H1 (cell line): ENCODE measurements around the gene CMKLR1. TPM values are rescaled to one million over a fixed set of nuclear protein-coding genes. Genes with fewer than 3 reads are reported as not detected.

ENCODE experiments used
- CTCF ChIA-PET: fragments of 300-600 bp; sonication (Branson Sonifier 250); formaldehyde crosslinking; loops from one replicate; lab custom pipeline; 2021; ENCODE audit not compliant: partially characterized antibody; lab: Charles Lee
- POLR2A ChIA-PET: fragments of 300-600 bp; sonication (Branson Sonifier 250); formaldehyde crosslinking; loops from one replicate; lab custom pipeline; 2021; ENCODE audit warnings: inconsistent platforms; ENCODE audit not compliant: partially characterized antibody; lab: Charles Lee
- DNase-seq, 2 experiments: peaks; one replicate each; pipeline versions ENCODE4 v3.0.0 to v3.0.0-alpha.2; 2010 to 2022; ENCODE audit warnings: low spot score in 2 of 2, low read depth in 1 of 2, mixed read lengths in 1 of 2
- FAIRE-seq: peaks from 2 replicates; lab custom pipeline; 2011; peaks lifted over from hg19 to GRCh38; lab: Jason Lieb, UNC
- H2AFZ ChIP-seq: 2 replicates; pipeline ENCODE4 v1.8.1; 2012; ENCODE audit warnings: low read length, inconsistent platforms
- H2AK5ac ChIP-seq: 2 replicates; pipeline ENCODE4 v1.6.1; 2013; ENCODE audit warnings: low read depth, low read length
- H2BK120ac ChIP-seq: replicated peaks from 2 replicates; pipeline ENCODE3; 2013; ENCODE audit warnings: low read depth, low read length, inconsistent platforms
- H2BK12ac ChIP-seq: 2 replicates; pipeline ENCODE4 v1.6.1; 2013; ENCODE audit warnings: low read depth, low read length
- H2BK15ac ChIP-seq: 2 replicates; pipeline ENCODE4 v1.6.1; 2013; ENCODE audit warnings: low read length
- H2BK20ac ChIP-seq: 2 replicates; pipeline ENCODE4 v1.6.1; 2013; ENCODE audit warnings: low read length
- H2BK5ac ChIP-seq: 2 replicates; pipeline ENCODE4 v1.6.1; 2013; ENCODE audit warnings: low read depth, low read length
- H3K14ac ChIP-seq: 2 replicates; pipeline ENCODE4 v1.6.1; 2013; ENCODE audit warnings: inconsistent platforms; ENCODE audit not compliant: insufficient read length
- H3K18ac ChIP-seq: 2 replicates; pipeline ENCODE4 v1.6.1; 2013; ENCODE audit warnings: low read length; ENCODE audit errors: extremely low read depth
- H3K23ac ChIP-seq: 2 replicates; pipeline ENCODE4 v1.6.1; 2013; ENCODE audit warnings: inconsistent platforms; ENCODE audit not compliant: insufficient read length
- H3K23me2 ChIP-seq: 2 replicates; pipeline ENCODE4 v1.6.1; 2013; ENCODE audit warnings: low read depth, low read length
- H3K27ac ChIP-seq: 2 replicates; pipeline ENCODE4 v1.6.1; 2011; ENCODE audit warnings: low read depth, low read length, inconsistent platforms
- H3K27me3 ChIP-seq, 4 experiments: replicated peaks in 1 of 4; 1 replicate in 1 of 4; 2 replicates in 3 of 4; pipeline versions ENCODE4 v1.6.1 to v1.8.1; 2011 to 2013; ENCODE audit warnings: low read length in 3 of 4, mild to moderate bottlenecking in 3 of 4, inconsistent platforms in 2 of 4, mixed read lengths in 2 of 4, moderate library complexity in 1 of 4; ENCODE audit not compliant: control insufficient read depth in 3 of 4, insufficient read depth in 3 of 4; ENCODE audit errors: extremely low read depth in 1 of 4
- H3K36me3 ChIP-seq, 4 experiments: 2 replicates each; pipeline versions ENCODE4 v1.6.1 to v1.8.1; 2011 to 2013; ENCODE audit warnings: mild to moderate bottlenecking in 4 of 4, low read length in 3 of 4, moderate library complexity in 2 of 4, control low read depth in 1 of 4, inconsistent platforms in 1 of 4; ENCODE audit not compliant: insufficient read depth in 4 of 4, control insufficient read depth in 2 of 4
- H3K4ac ChIP-seq: replicated peaks from 2 replicates; pipeline ENCODE3; 2013; ENCODE audit warnings: low read length, low read depth, mixed read lengths, inconsistent platforms; ENCODE audit not compliant: insufficient read length
- H3K4me1 ChIP-seq, 4 experiments: replicated peaks in 1 of 4; 1 replicate in 1 of 4; 2 replicates in 3 of 4; pipeline versions ENCODE4 v1.6.1 to v1.8.1; 2011 to 2013; ENCODE audit warnings: low read length in 3 of 4, inconsistent platforms in 2 of 4, mixed read lengths in 1 of 4; ENCODE audit not compliant: insufficient read depth in 4 of 4, control insufficient read depth in 3 of 4
- H3K4me2 ChIP-seq, 2 experiments: 2 replicates each; pipeline versions ENCODE4 v1.6.1 to v1.8.1; 2011 to 2013; ENCODE audit warnings: low read depth in 2 of 2, low read length in 2 of 2, control low read depth in 1 of 2, inconsistent platforms in 1 of 2, mild to moderate bottlenecking in 1 of 2; ENCODE audit not compliant: insufficient read depth in 1 of 2
- H3K4me3 ChIP-seq, 4 experiments: fragments of 200-600, 300-600 bp in 1 of 4; sonication (generic), shearing (Covaris generic), sonication (Bioruptor Twin) in 1 of 4; 2 replicates each; pipeline versions ENCODE4 v1.5.1 to v1.8.1; 2011 to 2016; ENCODE audit warnings: low read length in 4 of 4, low read depth in 3 of 4, control low read depth in 2 of 4, inconsistent platforms in 2 of 4, mild to moderate bottlenecking in 2 of 4, mixed read lengths in 1 of 4, moderate library complexity in 1 of 4; ENCODE audit not compliant: insufficient read depth in 2 of 4; ENCODE audit errors: extremely low read depth in 1 of 4
- H3K56ac ChIP-seq: replicated peaks from 2 replicates; pipeline ENCODE3; 2013; ENCODE audit warnings: low read depth, mild to moderate bottlenecking, mixed read lengths, low read length, inconsistent platforms; ENCODE audit not compliant: insufficient read length
- H3K79me1 ChIP-seq: 2 replicates; pipeline ENCODE4 v1.6.1; 2013; ENCODE audit warnings: low read depth, low read length, control low read depth
- H3K79me2 ChIP-seq, 2 experiments: 2 replicates each; pipeline versions ENCODE4 v1.6.1 to v1.8.1; 2012 to 2013; ENCODE audit warnings: low read length in 2 of 2, mild to moderate bottlenecking in 2 of 2, inconsistent platforms in 1 of 2; ENCODE audit not compliant: insufficient read depth in 2 of 2, control insufficient read depth in 1 of 2
- H3K9ac ChIP-seq, 4 experiments: replicated peaks in 1 of 4; 1 replicate in 1 of 4; 2 replicates in 3 of 4; pipeline versions ENCODE4 v1.6.1 to v1.8.1; 2011 to 2013; ENCODE audit warnings: low read depth in 3 of 4, low read length in 3 of 4, control low read depth in 2 of 4, mild to moderate bottlenecking in 2 of 4, moderate library complexity in 2 of 4, inconsistent platforms in 1 of 4; ENCODE audit errors: extremely low read depth in 1 of 4
- H3K9me3 ChIP-seq, 2 experiments: 2 replicates each; pipeline versions ENCODE4 v1.6.1 to v1.8.1; 2012 to 2013; ENCODE audit warnings: mild to moderate bottlenecking in 2 of 2, moderate library complexity in 2 of 2, control low read depth in 1 of 2, inconsistent platforms in 1 of 2, low read depth in 1 of 2, low read length in 1 of 2, mixed read lengths in 1 of 2; ENCODE audit not compliant: insufficient read depth in 2 of 2
- H4K20me1 ChIP-seq, 2 experiments: replicated peaks in 1 of 2; 2 replicates each; pipeline versions ENCODE3 to v1.8.1; 2011 to 2013; ENCODE audit warnings: inconsistent platforms in 2 of 2, low read length in 2 of 2, mild to moderate bottlenecking in 1 of 2; ENCODE audit not compliant: insufficient read depth in 2 of 2, control insufficient read depth in 1 of 2
- H4K5ac ChIP-seq: 2 replicates; pipeline ENCODE4 v1.6.1; 2013; ENCODE audit warnings: low read length, low read depth, mixed read lengths, inconsistent platforms; ENCODE audit not compliant: insufficient read length
- H4K8ac ChIP-seq: 2 replicates; pipeline ENCODE4 v1.8.0; 2013; ENCODE audit warnings: mild to moderate bottlenecking, moderate library complexity, low read length, inconsistent platforms; ENCODE audit not compliant: insufficient read depth; ENCODE audit errors: extremely low read depth
- H4K91ac ChIP-seq: replicated peaks from 2 replicates; pipeline ENCODE3; 2013; ENCODE audit warnings: low read length, mixed read lengths, inconsistent platforms; ENCODE audit not compliant: insufficient read length
- CTBP2 ChIP-seq: IDR thresholded peaks from 2 replicates; pipeline ENCODE4 v1.7.0; 2011; ENCODE audit warnings: borderline replicate concordance, mild to moderate bottlenecking, moderate library complexity, mixed read lengths, low read length; ENCODE audit not compliant: insufficient read depth, insufficient read length
- GABPA ChIP-seq: IDR thresholded peaks from 2 replicates; pipeline ENCODE4 v1.6.1; 2011; ENCODE audit warnings: mild to moderate bottlenecking, low read length, moderate library complexity, borderline replicate concordance; ENCODE audit not compliant: insufficient read depth
- HDAC6 ChIP-seq: IDR thresholded peaks from one replicate; pipeline ENCODE4 v1.7.1; 2012; ENCODE audit warnings: low read depth, mild to moderate bottlenecking, inconsistent platforms, low read length, moderate library complexity
- KDM5A ChIP-seq: fragments of 200-600 bp; IDR thresholded peaks from 2 replicates; pipeline ENCODE4 v1.7.1; 2012; ENCODE audit warnings: mild to moderate bottlenecking, low read length, inconsistent platforms, mixed read lengths
- RAD21 ChIP-seq, 2 experiments: IDR thresholded peaks in 1 of 2; conservative IDR thresholded peaks in 1 of 2; 2 replicates each; pipeline ENCODE4 v1.6.1; 2011; ENCODE audit warnings: low read depth in 2 of 2, low read length in 2 of 2, improper control_type of control experiment in 1 of 2, inconsistent platforms in 1 of 2, mild to moderate bottlenecking in 1 of 2, moderate library complexity in 1 of 2
- YY1 ChIP-seq: IDR thresholded peaks from 2 replicates; pipeline ENCODE4 v1.6.1; 2011; ENCODE audit warnings: low read depth, mild to moderate bottlenecking, low read length
- WGBS, 2 experiments: shearing (Covaris generic) in 1 of 2; methylation state at CpG; one replicate each; pipeline versions ENCODE4 v1.1.6 to v1.1.7; 2013 to 2015; ENCODE audit warnings: low lambda C conversion rate in 2 of 2, mixed read lengths in 2 of 2, inconsistent platforms in 1 of 2, low coverage in 1 of 2, missing lambda C conversion rate in 1 of 2; ENCODE audit not compliant: insufficient replicate concordance in 2 of 2, insufficient coverage in 1 of 2, insufficient read length in 1 of 2; ENCODE audit errors: extremely low coverage in 1 of 2, missing lambda C conversion rate in 1 of 2; 5-methylcytosine and 5-hydroxymethylcytosine counted together
- polyA plus RNA-seq, 7 experiments: library from polyadenylated mRNA; depleted of rRNA in 3 of 7; stranded (reverse) in 5 of 7; unstranded in 2 of 7; fragments of >200 nt in 5 of 7; fragments of 200-250 nt in 2 of 7; gene quantifications; 1 replicate in 5 of 7; 2 replicates in 1 of 7; 4 replicates in 1 of 7; pipeline versions ENCODE4 v1.2.1 to v1.2.3, GENCODE V29; 2011 to 2013; ENCODE audit warnings: missing spikeins in 2 of 7, mixed read lengths in 2 of 7
- total RNA-seq: library from RNA; stranded (reverse); fragmentation: NEBNext Ultra II Directional; extraction: Animal tissue kit (Norgen Biotek cat#: 25700); gene quantifications from 2 replicates; pipeline ENCODE4 v1.2.1, GENCODE V29; 2021
- TF ChIP-seq, protein P1 (sequence below), 3 experiments: IDR thresholded peaks; 1 replicate in 2 of 3; 2 replicates in 1 of 3; pipeline versions ENCODE4 v1.5.1 to v1.6.1; 2011; ENCODE audit warnings: low read length in 3 of 3, mild to moderate bottlenecking in 3 of 3, inconsistent platforms in 2 of 3, low read depth in 1 of 3, moderate library complexity in 1 of 3; ENCODE audit not compliant: insufficient read depth in 1 of 3; ENCODE audit errors: control extremely low read depth in 1 of 3

The CMKLR1 gene
- total and polyA plus RNA-seq, 2 of the 8 experiments (the other 6 are each of a cell fraction or from before 2014, with no cell fraction given): 2.1 to 2.8 TPM

DNA sequence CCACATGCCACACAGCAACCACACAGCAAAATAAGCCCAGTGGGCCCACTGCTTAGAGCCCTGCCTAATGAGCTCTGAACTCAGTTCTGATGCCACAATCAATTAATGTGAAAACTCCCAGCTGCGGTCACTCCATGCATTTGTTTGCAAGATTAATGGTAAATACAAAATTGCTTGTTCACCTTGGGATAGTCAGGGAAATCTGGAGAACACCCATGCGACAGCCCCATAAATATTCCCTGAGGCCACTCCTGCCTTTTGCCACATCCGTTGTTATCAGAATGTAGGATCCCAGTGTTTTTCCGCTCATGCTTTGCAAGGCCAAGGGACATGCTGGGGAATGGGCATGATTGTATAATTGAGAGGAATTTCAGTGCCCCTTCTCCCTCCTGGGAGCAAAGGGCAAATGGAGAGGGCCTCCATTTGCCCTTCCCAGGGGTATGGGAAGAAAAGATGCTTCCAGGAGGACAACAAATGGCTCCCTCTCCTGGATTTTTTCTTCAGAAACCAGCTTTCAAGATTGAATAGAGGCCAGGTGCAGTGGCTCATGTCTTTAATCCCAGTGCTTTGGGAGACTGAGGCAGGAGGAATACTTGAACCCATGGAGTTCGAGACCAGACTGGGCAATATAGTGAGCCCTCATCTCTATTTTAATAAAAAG, 30.8 kb upstream of the CMKLR1 start:
- Histone ChIP-seq H2AFZ (0 out of 2 replicates have a peak overlapping the region, but pooled peaks have one; percentile 38), H2BK12ac (peak overlapping the region; percentile 82; the same call in 1 of the 2 replicates), H3K79me1 (no peaks in the 10 kb centered on the region), H3K23me2 (no peaks in the 10 kb centered on the region; the same call in 1 of the 2 replicates), H3K4ac (no peak overlapping the region), H2BK20ac (no peak overlapping the region), H3K14ac (no peak overlapping the region), H3K9ac (no peak overlapping the region), H4K8ac (no peak overlapping the region), H2BK15ac (no peak overlapping the region; the same call in 1 of the 2 replicates), H4K5ac (no peak overlapping the region), H4K20me1 (no peaks in the 10 kb centered on the region), H3K18ac (no peak overlapping the region), H3K9me3 (peaks cover 16 to 18% of the 10 kb centered on the region in 2 experiments; a peak in 3 of 4 replicates), H3K36me3 (no peaks in the 10 kb centered on the region; a peak in 1 of 8 replicates), H3K79me2 (no peaks in the 10 kb centered on the region), H3K4me3 (no peak overlapping the region), H4K91ac (no peak overlapping the region), H3K27ac (no peak overlapping the region), H2AK5ac (no peak overlapping the region), H3K27me3 (no peaks in the 10 kb centered on the region), H3K4me1 (peaks cover 0 to 6% (median 0%) of the 10 kb centered on the region in 4 experiments; a peak in 1 of 7 replicates), H2BK5ac (no peak overlapping the region), H2BK120ac (no peak overlapping the region), H3K23ac (no peak overlapping the region), H3K56ac (no peak overlapping the region), H3K4me2 (no peak overlapping the region)
- WGBS, 2 experiments: 93% methylated on average over 5 of the region's 5 CpGs; no CpG with 5 or more reads in 1 of the 2 experiments
- DNase-seq: no peak
- ChIA-PET CTCF (interaction anchor here (0.8 to 6.0 kb wide), 14 partner anchors 10 to 373 kb away, joined by 3 to 40 read pairs (median 4); no protein-coding TSS in a partner anchor), POLR2A (interaction anchor here (1.1 kb wide), 1 partner anchor 9 kb away, joined by 4 read pairs; no protein-coding TSS in a partner anchor)
- FAIRE-seq: no peak
- TF ChIP-seq HDAC6 (no peak), RAD21 (IDR thresholded peaks at IDR 0.05 in 1 of 2, conservative IDR thresholded peaks at IDR 0.05 in 1 of 2; ENCODE audit: low read depth in 2 of 2, low read length in 2 of 2) (peak; percentile 34 to 62), CTBP2 (no peak), YY1 (0 out of 2 replicates have a peak, but pooled peaks have one; percentile 21), KDM5A (no peak), GABPA (no peak)
- TF ChIP-seq, protein P1, sequence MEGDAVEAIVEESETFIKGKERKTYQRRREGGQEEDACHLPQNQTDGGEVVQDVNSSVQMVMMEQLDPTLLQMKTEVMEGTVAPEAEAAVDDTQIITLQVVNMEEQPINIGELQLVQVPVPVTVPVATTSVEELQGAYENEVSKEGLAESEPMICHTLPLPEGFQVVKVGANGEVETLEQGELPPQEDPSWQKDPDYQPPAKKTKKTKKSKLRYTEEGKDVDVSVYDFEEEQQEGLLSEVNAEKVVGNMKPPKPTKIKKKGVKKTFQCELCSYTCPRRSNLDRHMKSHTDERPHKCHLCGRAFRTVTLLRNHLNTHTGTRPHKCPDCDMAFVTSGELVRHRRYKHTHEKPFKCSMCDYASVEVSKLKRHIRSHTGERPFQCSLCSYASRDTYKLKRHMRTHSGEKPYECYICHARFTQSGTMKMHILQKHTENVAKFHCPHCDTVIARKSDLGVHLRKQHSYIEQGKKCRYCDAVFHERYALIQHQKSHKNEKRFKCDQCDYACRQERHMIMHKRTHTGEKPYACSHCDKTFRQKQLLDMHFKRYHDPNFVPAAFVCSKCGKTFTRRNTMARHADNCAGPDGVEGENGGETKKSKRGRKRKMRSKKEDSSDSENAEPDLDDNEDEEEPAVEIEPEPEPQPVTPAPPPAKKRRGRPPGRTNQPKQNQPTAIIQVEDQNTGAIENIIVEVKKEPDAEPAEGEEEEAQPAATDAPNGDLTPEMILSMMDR (IDR thresholded peaks at IDR 0.05; ENCODE audit: control extremely low read depth in 1 of 3, insufficient read depth in 1 of 3, low read depth in 1 of 3, low read length in 3 of 3): peak in 1 of 3 experiments; percentile 35; a peak in 1 of 4 replicates
